WERI-Rb-1 (cell line): ENCODE data around the gene SLC16A13.

ENCODE experiments used
- DNase-seq: peaks from one replicate; pipeline ENCODE4 v3.0.0-alpha.2; 2020
- H3K27ac ChIP-seq: fragments of 250-450 bp; sonication (Bioruptor Pico); 2 replicates; pipeline ENCODE4 v1.5.1; 2020; ENCODE audit warnings: mild to moderate bottlenecking, moderate library complexity
- H3K27me3 ChIP-seq: fragments of 250-450 bp; sonication (Bioruptor Pico); 2 replicates; pipeline ENCODE4 v1.5.1; 2021; ENCODE audit warnings: mild to moderate bottlenecking, low read depth, moderate library complexity; ENCODE audit not compliant: insufficient read depth, severe bottlenecking
- H3K36me3 ChIP-seq: fragments of 250-450 bp; sonication (Bioruptor Pico); 2 replicates; pipeline ENCODE4 v1.5.1; 2020; ENCODE audit warnings: mild to moderate bottlenecking, moderate library complexity
- H3K4me3 ChIP-seq: 2 replicates; pipeline ENCODE4 v1.5.1; 2011; ENCODE audit warnings: low read depth, mild to moderate bottlenecking, control low read depth, low read length
- H3K9me3 ChIP-seq: fragments of 250-450 bp; sonication (Bioruptor Pico); 2 replicates; pipeline ENCODE4 v1.5.1; 2021; ENCODE audit warnings: mild to moderate bottlenecking, moderate library complexity; ENCODE audit not compliant: severe bottlenecking
- CTCF ChIP-seq: IDR thresholded peaks from 2 replicates; pipeline ENCODE4 v1.5.1; 2011; ENCODE audit warnings: low read depth, mild to moderate bottlenecking, control low read depth, inconsistent platforms, low read length

SLC16A13 gene

GRCh38 chr17:7041607-7042500, 6.0 kb downstream of the SLC16A13 start:
- H3K4me3 ChIP-seq = no peak overlapping the region
- H3K9me3 ChIP-seq = no peaks in the 10 kb centered on the region
- no peaks in the 10 kb centered on the region for H3K36me3 ChIP-seq
- no peak overlapping the region for H3K27ac ChIP-seq
- H3K27me3 ChIP-seq = no peaks in the 10 kb centered on the region
- no peak for TF ChIP-seq CTCF
- no peak for DNase-seq

- Histone ChIP-seq H3K9me3 (no peaks in the 10 kb centered on the region), H3K27me3 (no peaks in the 10 kb centered on the region), H3K27ac (no peak overlapping the region), H3K36me3 (no peaks in the 10 kb centered on the region), H3K4me3 (no peak overlapping the region)
- DNase-seq = no peak
- no peak for TF ChIP-seq CTCF
These were observed 6.8 kb downstream of the SLC16A13 start for GRCh38 chr17:7042501-7043181.

- DNase-seq = no peak
- no peak for TF ChIP-seq CTCF
- Histone ChIP-seq H3K36me3 (no peaks in the 10 kb centered on the region), H3K27me3 (no peaks in the 10 kb centered on the region), H3K9me3 (no peaks in the 10 kb centered on the region), H3K27ac (no peak overlapping the region), H3K4me3 (no peak overlapping the region)
These were observed 7.3 kb downstream of the SLC16A13 start for GRCh38 chr17:7043182-7043496.

- DNase-seq = peak; percentile 72
- no peak for TF ChIP-seq CTCF
- H3K36me3 ChIP-seq = no peaks in the 10 kb centered on the region
- H3K4me3 ChIP-seq = peak within 1 kb of the TSS; percentile 28
- no peaks in the 10 kb centered on the region for H3K27me3 ChIP-seq
- H3K9me3 ChIP-seq = no peaks in the 10 kb centered on the region
- no peak within 1 kb of the TSS for H3K27ac ChIP-seq
These were observed 7.8 kb downstream of the SLC16A13 start, which contains the start of gene SLC16A11 for GRCh38 chr17:7043497-7044198. TSS of gene SLC16A11 (minus strand) at chr17:7044092. CDS start at chr17:7043513, 579 bp downstream.

GRCh38 chr17:7045492-7046126, 9.8 kb downstream of the SLC16A13 start:
- no peaks in the 10 kb centered on the region for H3K27me3 ChIP-seq
- H3K27ac ChIP-seq = no peak overlapping the region
- peak overlapping the region; percentile 75 for H3K4me3 ChIP-seq
- DNase-seq = no peak
- TF ChIP-seq CTCF = peak; percentile 46; the same call in 1 of the 2 replicates
- no peaks in the 10 kb centered on the region for H3K36me3 ChIP-seq
- H3K9me3 ChIP-seq = no peaks in the 10 kb centered on the region
